ENCODE results near the gene PTPRT.

Gene PTPRT

DNA sequence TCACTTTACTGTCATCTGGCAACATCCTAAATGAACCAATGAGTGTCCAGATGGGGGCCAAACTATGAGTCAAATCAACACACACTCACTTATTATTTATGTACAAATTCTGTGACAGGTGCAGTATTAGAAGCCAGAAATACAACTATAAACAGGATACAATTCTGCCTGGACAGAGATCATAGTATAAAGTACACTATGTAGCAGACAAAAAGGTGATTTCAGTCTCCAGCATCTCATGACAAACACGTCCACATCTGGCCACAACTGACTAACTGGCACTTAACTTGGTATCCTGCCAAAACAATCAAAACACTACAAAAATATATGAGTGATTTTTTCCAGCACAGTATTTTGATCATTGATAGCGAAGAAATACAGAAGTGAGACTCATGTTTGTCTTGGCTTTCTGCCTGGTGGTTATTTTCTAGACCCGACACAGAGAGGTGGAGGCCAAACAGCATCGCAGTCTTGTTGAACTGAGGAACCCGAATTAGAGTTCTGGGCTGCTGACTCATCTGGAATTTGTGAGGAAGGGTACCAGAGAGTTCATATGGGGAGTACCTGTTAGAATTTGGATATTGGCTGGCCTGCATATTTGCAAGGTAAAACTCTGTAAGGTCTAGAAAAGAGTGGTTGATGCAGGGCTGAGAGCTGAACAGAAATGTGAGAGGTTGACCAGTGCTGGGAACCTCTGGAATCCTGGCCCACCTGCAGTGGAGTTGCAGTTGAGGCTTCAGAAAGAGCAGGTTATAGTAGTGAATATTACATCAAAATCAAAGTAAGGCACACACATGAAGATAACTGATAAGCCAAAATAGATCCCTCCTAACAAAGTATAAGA, 475.2 kb downstream of the PTPRT start:
- 81% methylated on average over 5 of the region's 5 CpGs for WGBS
- Histone ChIP-seq H3K36me3 (ENCODE audit: insufficient read depth, low read length) (no peaks in the 10 kb centered on the region), H3K27me3 (ENCODE audit: insufficient read depth, low read length) (no peaks in the 10 kb centered on the region), H3K9ac (ENCODE audit: low read depth, low read length) (no peak overlapping the region), H3K4me1 (ENCODE audit: insufficient read depth, low read length) (no peaks in the 10 kb centered on the region), H3K9me3 (ENCODE audit: insufficient read depth, low read depth, low read length) (peaks cover 18% of the 10 kb centered on the region), H3K27ac (ENCODE audit: low read depth, low read length) (no peak overlapping the region), H3K4me3 (ENCODE audit: low read length) (no peak overlapping the region)

DNA sequence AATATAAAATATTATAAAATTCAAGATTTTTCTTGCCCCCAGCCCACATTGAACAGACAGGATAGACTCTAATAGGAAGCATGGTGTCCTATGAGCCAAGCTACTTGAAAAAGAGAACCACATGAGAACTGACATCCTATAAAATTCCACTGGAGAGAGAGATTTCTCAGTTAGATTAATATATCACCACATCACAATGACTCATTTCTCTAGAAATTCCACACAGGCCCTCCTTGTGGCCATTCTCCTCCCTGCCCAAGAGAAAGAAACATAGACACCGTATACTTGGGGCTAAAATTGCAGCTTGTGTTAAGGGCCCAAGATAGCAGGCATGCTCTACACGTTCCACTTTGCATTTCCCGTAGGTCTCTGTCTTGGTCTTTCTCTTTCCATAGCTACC, 481.4 kb downstream of the PTPRT start:
- Histone ChIP-seq H3K27me3 (ENCODE audit: insufficient read depth, low read length) (no peaks in the 10 kb centered on the region), H3K9ac (ENCODE audit: low read depth, low read length) (no peak overlapping the region), H3K27ac (ENCODE audit: low read depth, low read length) (no peak overlapping the region), H3K9me3 (ENCODE audit: insufficient read depth, low read depth, low read length) (peaks cover 28% of the 10 kb centered on the region), H3K4me3 (ENCODE audit: low read length) (no peak overlapping the region), H3K4me1 (ENCODE audit: insufficient read depth, low read length) (no peaks in the 10 kb centered on the region), H3K36me3 (ENCODE audit: insufficient read depth, low read length) (no peaks in the 10 kb centered on the region)
- WGBS: 88% methylated on average over 3 of the region's 3 CpGs

DNA sequence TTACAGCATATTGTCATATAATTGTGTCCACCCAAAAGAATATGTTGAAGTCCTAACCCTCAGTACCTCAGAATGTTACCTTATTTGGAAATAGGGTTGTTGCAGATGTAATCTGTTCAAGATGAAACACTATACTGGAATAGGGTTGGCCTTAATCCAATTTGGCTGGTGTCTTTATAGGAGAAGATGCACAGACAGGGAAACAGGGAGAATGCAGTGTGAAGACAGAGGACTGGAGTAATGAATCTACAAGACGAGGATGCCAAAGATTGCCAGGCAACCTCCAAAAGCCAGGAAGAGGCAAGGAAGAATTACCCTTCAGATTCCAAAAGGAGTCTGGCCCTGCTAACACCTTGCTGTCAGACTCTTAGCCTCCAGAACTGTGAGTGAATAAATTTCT, 482.9 kb downstream of the PTPRT start:
- Histone ChIP-seq H3K4me3 (ENCODE audit: low read length) (no peak overlapping the region), H3K9me3 (ENCODE audit: insufficient read depth, low read depth, low read length) (peaks cover 32% of the 10 kb centered on the region), H3K36me3 (ENCODE audit: insufficient read depth, low read length) (no peaks in the 10 kb centered on the region), H3K27me3 (ENCODE audit: insufficient read depth, low read length) (no peaks in the 10 kb centered on the region), H3K27ac (ENCODE audit: low read depth, low read length) (no peak overlapping the region), H3K4me1 (ENCODE audit: insufficient read depth, low read length) (no peaks in the 10 kb centered on the region), H3K9ac (ENCODE audit: low read depth, low read length) (no peak overlapping the region)
- WGBS: 87% methylated on average over 1 of the region's 1 CpG

DNA sequence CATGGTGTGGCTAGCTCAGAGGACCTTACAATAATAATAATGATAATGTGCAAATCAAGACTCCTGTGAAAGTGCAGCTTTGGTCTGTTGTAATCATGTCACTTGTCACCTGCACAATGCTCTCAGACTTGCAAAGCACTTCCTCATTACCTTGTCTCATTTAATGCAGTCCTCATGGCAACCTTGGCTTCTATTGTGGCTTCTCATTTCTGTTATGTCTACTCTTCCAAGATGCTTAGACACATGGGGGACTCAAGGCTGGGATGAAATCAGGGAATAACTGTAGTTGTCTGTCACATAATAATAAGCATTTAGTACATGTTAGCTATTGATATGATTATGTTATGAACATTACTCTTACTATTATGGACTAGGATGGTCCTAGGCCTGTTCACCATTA, 484.2 kb downstream of the PTPRT start:
- Histone ChIP-seq H3K9ac (ENCODE audit: low read depth, low read length) (no peak overlapping the region), H3K9me3 (ENCODE audit: insufficient read depth, low read depth, low read length) (peaks cover 24% of the 10 kb centered on the region), H3K27ac (ENCODE audit: low read depth, low read length) (no peak overlapping the region), H3K4me1 (ENCODE audit: insufficient read depth, low read length) (no peaks in the 10 kb centered on the region), H3K4me3 (ENCODE audit: low read length) (no peak overlapping the region), H3K27me3 (ENCODE audit: insufficient read depth, low read length) (no peaks in the 10 kb centered on the region), H3K36me3 (ENCODE audit: insufficient read depth, low read length) (no peaks in the 10 kb centered on the region)

- H3K36me3 ChIP-seq (ENCODE audit: insufficient read depth, low read length): no peaks in the 10 kb centered on the region
- no peak overlapping the region for H3K9ac ChIP-seq (ENCODE audit: low read depth, low read length)
- 85% methylated on average over 6 of the region's 6 CpGs for WGBS
- H3K27me3 ChIP-seq (ENCODE audit: insufficient read depth, low read length): no peaks in the 10 kb centered on the region
- no peak overlapping the region for H3K27ac ChIP-seq (ENCODE audit: low read depth, low read length)
- no peak overlapping the region for H3K4me3 ChIP-seq (ENCODE audit: low read length)
- no peaks in the 10 kb centered on the region for H3K4me1 ChIP-seq (ENCODE audit: insufficient read depth, low read length)
- peaks cover 8% of the 10 kb centered on the region; the same call in 1 of the 2 replicates for H3K9me3 ChIP-seq (ENCODE audit: insufficient read depth, low read depth, low read length)
Observed at GRCh38 chr20:42703744-42704143, 486.0 kb downstream of the PTPRT start.

GRCh38 chr20:42701948-42702347, 487.8 kb downstream of the PTPRT start:
- Histone ChIP-seq H3K27ac (ENCODE audit: low read depth, low read length) (no peak overlapping the region), H3K4me3 (ENCODE audit: low read length) (no peak overlapping the region), H3K9ac (ENCODE audit: low read depth, low read length) (no peak overlapping the region), H3K36me3 (ENCODE audit: insufficient read depth, low read length) (no peaks in the 10 kb centered on the region), H3K27me3 (ENCODE audit: insufficient read depth, low read length) (no peaks in the 10 kb centered on the region), H3K9me3 (ENCODE audit: insufficient read depth, low read depth, low read length) (peaks cover 5% of the 10 kb centered on the region; the same call in 1 of the 2 replicates), H3K4me1 (ENCODE audit: insufficient read depth, low read length) (no peaks in the 10 kb centered on the region)
- 94% methylated on average over 4 of the region's 4 CpGs for WGBS

DNA sequence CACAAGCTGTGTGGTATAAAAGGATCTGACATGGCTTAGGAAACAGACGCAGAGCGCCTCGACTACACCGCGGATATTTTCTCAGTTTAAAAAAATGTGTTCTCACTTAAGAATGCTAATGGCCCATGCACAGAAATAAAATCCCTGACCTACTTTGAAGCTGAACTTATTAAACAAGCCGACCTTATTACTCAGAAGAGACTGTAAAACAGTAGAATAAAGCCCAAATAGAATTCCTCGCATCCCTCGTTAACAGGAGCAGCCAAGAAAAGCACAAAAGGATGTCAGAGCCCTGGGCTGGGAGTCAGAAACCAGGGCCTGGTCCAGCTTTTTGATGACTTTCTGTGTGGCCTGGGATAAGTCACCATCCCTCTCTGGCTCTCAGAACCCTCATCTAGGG, 489.3 kb downstream of the PTPRT start:
- Histone ChIP-seq H3K4me3 (ENCODE audit: low read length) (no peak overlapping the region), H3K9me3 (ENCODE audit: insufficient read depth, low read depth, low read length) (peaks cover 5% of the 10 kb centered on the region; the same call in 1 of the 2 replicates), H3K36me3 (ENCODE audit: insufficient read depth, low read length) (no peaks in the 10 kb centered on the region), H3K27ac (ENCODE audit: low read depth, low read length) (no peak overlapping the region), H3K27me3 (ENCODE audit: insufficient read depth, low read length) (no peaks in the 10 kb centered on the region), H3K9ac (ENCODE audit: low read depth, low read length) (no peak overlapping the region), H3K4me1 (ENCODE audit: insufficient read depth, low read length) (no peaks in the 10 kb centered on the region)
- WGBS: 91% methylated on average over 8 of the region's 8 CpGs

DNA sequence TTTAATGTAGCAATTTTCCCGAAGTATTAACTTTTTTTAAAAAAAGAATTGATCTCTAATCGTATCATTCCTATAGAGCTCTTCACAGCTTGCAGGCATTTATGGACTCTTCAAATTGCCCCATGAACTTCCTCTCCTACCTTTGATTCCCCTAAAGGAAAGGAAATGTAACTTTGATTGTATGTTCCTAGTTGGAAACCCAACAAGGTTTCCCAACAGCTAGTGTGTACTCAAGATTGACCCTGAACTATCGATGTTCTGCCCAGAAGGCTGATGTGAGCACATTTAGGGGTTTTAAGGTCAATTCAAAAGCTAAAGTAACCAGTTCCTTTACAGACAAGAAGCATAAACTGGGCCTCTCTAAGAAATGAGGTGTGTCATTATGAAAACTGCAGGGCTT, 491.7 kb downstream of the PTPRT start:
- no peak overlapping the region for H3K9ac ChIP-seq (ENCODE audit: low read depth, low read length)
- peaks cover under 1% of the 10 kb centered on the region; the same call in 1 of the 2 replicates for H3K9me3 ChIP-seq (ENCODE audit: insufficient read depth, low read depth, low read length)
- H3K27ac ChIP-seq (ENCODE audit: low read depth, low read length): no peak overlapping the region
- H3K4me3 ChIP-seq (ENCODE audit: low read length): no peak overlapping the region
- H3K27me3 ChIP-seq (ENCODE audit: insufficient read depth, low read length): no peaks in the 10 kb centered on the region
- 69% methylated on average over 3 of the region's 3 CpGs for WGBS
- no peaks in the 10 kb centered on the region for H3K4me1 ChIP-seq (ENCODE audit: insufficient read depth, low read length)
- H3K36me3 ChIP-seq (ENCODE audit: insufficient read depth, low read length): no peaks in the 10 kb centered on the region

- WGBS: 82% methylated on average over 7 of the region's 7 CpGs
- Histone ChIP-seq H3K36me3 (ENCODE audit: insufficient read depth, low read length) (no peaks in the 10 kb centered on the region), H3K9me3 (ENCODE audit: insufficient read depth, low read depth, low read length) (no peaks in the 10 kb centered on the region; the same call in 1 of the 2 replicates), H3K4me1 (ENCODE audit: insufficient read depth, low read length) (no peaks in the 10 kb centered on the region), H3K27me3 (ENCODE audit: insufficient read depth, low read length) (no peaks in the 10 kb centered on the region), H3K9ac (ENCODE audit: low read depth, low read length) (no peak overlapping the region), H3K4me3 (ENCODE audit: low read length) (no peak overlapping the region), H3K27ac (ENCODE audit: low read depth, low read length) (no peak overlapping the region)
Observed at GRCh38 chr20:42690842-42691437, 498.8 kb downstream of the PTPRT start.

- Histone ChIP-seq H3K4me1 (ENCODE audit: insufficient read depth, low read length) (no peaks in the 10 kb centered on the region), H3K9me3 (ENCODE audit: insufficient read depth, low read depth, low read length) (no peaks in the 10 kb centered on the region; the same call in 1 of the 2 replicates), H3K27me3 (ENCODE audit: insufficient read depth, low read length) (no peaks in the 10 kb centered on the region), H3K4me3 (ENCODE audit: low read length) (no peak overlapping the region), H3K36me3 (ENCODE audit: insufficient read depth, low read length) (no peaks in the 10 kb centered on the region), H3K27ac (ENCODE audit: low read depth, low read length) (no peak overlapping the region), H3K9ac (ENCODE audit: low read depth, low read length) (no peak overlapping the region)
- 47% methylated on average over 1 of the region's 1 CpG for WGBS
Observed at GRCh38 chr20:42688576-42688975, 501.1 kb downstream of the PTPRT start.

- WGBS: 85% methylated on average over 2 of the region's 2 CpGs
Observed at GRCh38 chr20:42686057-42686456, 503.6 kb downstream of the PTPRT start.

More at GRCh38 chr20:42686057-42686456, 503.6 kb downstream of the PTPRT start:
- Histone ChIP-seq H3K9ac (ENCODE audit: low read depth, low read length) (no peak overlapping the region), H3K4me3 (ENCODE audit: low read length) (no peak overlapping the region), H3K36me3 (ENCODE audit: insufficient read depth, low read length) (no peaks in the 10 kb centered on the region), H3K27me3 (ENCODE audit: insufficient read depth, low read length) (no peaks in the 10 kb centered on the region), H3K27ac (ENCODE audit: low read depth, low read length) (no peak overlapping the region), H3K9me3 (ENCODE audit: insufficient read depth, low read depth, low read length) (no peaks in the 10 kb centered on the region), H3K4me1 (ENCODE audit: insufficient read depth, low read length) (no peaks in the 10 kb centered on the region)

All from HUES64 (cell line).